ENCODE results near the gene ATP9B.

DNA sequence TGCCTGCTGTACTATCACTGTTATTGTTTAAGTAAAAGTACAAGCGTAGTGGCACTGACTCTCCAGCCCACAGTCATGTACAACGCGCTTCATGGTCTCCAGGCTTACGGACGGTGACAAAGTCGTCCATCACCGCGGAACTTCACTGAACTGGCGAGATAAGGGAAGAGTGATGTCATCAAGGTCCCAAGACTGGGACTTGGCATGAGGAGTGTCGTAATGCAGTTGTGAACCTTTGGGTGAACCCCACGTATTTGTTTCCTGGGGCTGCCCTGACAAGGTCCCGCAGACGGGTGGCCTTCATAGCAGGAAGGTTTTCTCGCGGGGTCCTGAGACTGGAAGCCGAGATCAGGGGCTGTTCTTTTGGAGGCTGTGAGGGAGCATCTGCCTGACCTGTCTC lies 343.8 kb downstream of the ATP9B start:
- TF ChIP-seq YY1 (IDR thresholded peaks at IDR 0.05; ENCODE audit: insufficient read depth, insufficient read length) (no peak), ZNF274 (IDR thresholded peaks at IDR 0.05; ENCODE audit: low read depth, low read length) (no peak), SUZ12 (IDR thresholded peaks at IDR 0.05; ENCODE audit: extremely low read depth, insufficient read depth, insufficient read length) (no peak)
